ENCODE data around the gene PTPRF.
"Not testable (repeated sequence)": the region's sequence is repeated elsewhere in the genome, so short reads cannot be mapped to it uniquely, and the experiment has no call there.

Gene PTPRF

DNA sequence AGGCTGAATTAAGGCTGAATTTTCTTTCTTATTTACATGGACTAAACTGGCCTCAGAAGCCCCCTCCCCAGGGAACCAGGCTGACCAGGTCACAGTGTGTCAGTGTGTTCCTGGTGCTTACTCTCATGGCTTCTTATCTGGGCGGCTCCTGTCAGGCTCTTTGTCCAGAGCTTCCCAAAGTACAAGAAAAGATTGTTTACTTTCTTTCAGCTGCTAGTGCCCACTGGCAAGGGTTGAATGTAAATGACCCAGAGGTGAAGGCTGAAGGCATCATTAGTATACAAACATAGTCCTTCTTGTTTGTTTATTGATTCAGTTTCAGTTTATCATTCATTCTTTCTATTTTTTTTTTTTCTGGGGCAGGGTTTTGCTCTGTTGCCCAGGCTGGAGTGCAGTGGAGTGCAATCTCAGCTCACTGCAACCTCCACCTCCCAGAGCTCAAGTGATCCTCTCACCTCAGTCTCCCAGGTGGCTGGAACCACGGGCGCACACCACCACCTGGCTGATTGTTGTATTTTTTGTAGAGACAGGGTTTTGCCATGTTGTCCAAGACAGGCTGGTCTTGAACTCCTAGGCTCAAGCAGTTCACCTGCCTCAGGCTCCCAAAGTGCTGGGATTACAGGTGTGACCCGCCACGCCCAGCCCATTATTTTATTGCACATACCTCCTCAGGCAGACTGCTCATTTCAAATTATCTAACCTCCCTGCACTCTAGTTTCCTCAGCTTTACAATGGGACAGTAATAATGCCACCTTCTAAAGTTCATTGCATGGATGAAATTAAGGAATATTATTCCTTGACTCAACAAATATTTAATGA, 109.5 kb downstream of the PTPRF start:
- DNase-seq, result no peak

DNA sequence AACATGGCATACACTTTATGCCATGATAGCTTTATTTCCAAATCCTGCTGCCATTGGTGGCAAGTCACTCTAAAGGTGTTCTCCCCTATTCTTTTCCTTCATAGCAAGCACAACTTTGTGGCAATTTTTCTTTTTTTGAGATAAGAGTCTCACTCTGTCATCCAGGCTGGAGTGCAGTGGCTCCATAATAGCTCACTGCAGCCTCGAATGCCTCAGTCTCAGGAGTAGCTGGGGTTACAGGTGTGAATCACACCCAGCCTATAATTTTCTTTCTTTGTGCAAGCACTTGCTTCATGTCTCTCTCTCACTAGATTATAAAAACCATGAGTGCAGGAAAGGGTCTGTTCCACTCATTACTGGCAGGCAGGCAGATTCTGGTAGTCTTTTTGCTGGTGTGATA, 113.9 kb downstream of the PTPRF start:
- no peak for DNase-seq

DNA sequence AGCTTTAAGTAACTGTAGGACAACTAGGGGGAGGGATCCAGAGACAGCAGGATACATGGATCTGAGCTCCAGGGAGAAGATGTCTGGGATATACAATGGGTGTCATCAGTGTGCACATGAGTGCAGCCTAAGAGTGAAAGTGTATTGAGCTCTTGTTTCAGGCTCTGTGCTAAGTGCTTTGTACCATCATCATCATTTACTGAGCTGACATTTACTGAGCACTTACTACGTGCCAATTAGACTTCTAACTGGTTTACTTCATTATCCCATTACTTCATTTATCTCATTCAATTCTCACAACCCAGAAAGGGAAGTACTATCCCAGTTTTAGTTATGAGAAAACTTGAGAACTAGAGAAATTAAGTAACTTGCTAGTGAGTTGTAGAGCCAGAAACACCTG, 114.8 kb downstream of the PTPRF start:
- no peak for DNase-seq

DNA sequence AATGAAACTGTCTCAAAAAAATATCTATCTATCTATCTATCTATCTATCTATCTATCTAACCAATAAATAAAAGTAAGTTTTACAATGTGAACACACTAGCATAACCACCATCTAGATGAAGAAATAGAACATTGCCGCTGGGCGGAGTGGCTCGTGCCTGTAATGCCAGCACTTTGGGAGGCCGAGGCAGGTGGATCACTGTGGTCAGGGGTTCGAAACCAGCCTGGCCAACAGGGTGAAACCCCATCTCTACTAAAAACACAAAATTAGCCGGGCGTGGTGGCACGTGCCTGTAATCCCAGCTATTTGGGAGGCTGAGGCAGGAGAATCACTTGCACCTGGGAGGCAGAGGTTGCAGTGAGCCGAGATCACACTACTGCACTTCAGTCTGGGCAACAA, 116.6 kb downstream of the PTPRF start:
- DNase-seq, result not testable (repeated sequence)

GRCh38 chr1:43648221-43648847, 117.7 kb downstream of the PTPRF start:
- DNase-seq, result no peak

GRCh38 chr1:43648876-43649477, 118.3 kb downstream of the PTPRF start:
- no peak for DNase-seq

GRCh38 chr1:43650310-43651085, 119.8 kb downstream of the PTPRF start:
- peak; percentile 92 to 96 for DNase-seq

GRCh38 chr1:43651188-43651587, 120.5 kb downstream of the PTPRF start:
- no peak for DNase-seq

GRCh38 chr1:43651902-43652301, 121.2 kb downstream of the PTPRF start:
- no peak for DNase-seq

GRCh38 chr1:43653339-43653738, 122.7 kb downstream of the PTPRF start:
- DNase-seq, result no peak

DNA sequence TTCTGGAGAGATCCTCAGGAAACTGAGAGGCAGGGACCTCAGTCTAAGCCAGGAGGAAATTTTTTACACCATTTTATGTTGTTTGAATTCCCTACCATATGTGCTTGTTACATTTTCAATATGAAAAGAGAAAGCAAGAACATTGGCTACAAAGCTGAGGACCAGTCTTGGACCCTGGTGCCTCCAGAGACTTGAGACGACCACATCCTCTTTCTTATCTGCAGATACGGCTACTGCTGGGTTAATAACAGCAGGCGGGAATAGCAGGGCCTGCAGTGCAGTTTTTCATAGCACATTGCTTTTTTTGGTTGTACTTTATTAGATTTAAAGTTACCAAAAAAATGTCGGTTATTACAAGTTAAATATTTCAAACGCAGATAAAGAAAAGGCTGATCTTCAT, 123.2 kb downstream of the PTPRF start:
- no peak for DNase-seq

GRCh38 chr1:43655953-43656352, 125.3 kb downstream of the PTPRF start:
- no peak for DNase-seq

- no peak for DNase-seq
Measured at GRCh38 chr1:43659212-43660166, 128.8 kb downstream of the PTPRF start.

GRCh38 chr1:43660355-43660754, 129.7 kb downstream of the PTPRF start:
- DNase-seq, result no peak

DNA sequence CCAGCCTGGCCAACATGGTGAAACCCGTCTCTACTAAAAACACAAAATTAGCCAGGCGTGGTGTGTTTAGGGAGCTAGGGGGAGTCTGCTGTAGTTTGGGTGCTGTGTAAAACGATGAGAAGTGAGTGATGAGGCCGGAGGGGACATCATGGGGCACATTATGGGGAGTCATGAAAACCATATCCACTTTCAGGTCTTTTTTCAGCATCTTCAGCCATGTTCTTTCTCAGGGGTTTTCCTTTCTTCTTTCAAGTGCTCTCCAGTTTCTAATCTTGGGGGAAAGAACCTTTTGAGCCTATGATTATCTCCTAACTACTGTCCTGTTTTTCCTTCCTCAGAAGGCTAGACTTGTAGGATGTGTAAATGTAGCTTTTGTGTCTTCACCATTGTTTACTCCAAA, 133.7 kb downstream of the PTPRF start:
- no peak for DNase-seq

DNA sequence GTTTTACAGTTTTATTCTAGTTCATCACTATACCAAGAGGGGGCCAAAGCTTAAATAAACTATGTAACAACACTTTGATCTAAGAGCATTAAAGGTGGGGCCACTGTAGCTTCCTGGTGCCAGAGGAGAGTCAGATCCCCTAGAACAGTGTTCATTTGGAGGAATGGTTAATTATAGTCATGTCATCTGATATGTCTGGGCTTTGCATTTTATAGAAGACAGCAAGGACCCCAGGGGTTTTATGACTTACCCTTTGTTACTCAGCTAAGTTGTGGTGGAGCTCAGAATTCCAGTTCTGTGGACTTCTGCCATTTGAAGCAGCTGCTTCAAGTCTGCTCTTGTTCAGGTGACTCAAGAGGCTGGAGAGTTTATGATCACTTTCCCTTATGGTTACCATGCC, 135.9 kb downstream of the PTPRF start:
- DNase-seq, result no peak

DNA sequence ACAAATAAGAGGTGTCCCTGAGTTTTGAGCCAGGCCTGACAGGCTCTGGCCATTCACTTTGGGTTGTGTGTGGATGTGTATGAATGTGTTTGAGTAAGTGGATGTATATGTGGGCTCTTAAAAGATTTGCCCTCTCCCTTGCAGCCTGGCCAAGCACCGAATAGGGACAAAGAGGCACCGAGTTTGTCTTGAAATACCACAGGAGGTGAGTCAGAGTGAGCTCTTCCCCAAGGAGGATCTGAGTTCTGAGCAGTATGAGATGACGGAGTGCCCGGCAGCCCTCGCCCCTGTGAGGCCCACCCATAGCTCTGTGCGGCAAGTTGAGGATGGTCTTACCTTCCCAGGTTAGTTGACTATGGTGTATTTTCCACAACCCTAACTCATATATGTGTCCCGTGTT, 138.3 kb downstream of the PTPRF start:
- DNase-seq, result no peak

DNA sequence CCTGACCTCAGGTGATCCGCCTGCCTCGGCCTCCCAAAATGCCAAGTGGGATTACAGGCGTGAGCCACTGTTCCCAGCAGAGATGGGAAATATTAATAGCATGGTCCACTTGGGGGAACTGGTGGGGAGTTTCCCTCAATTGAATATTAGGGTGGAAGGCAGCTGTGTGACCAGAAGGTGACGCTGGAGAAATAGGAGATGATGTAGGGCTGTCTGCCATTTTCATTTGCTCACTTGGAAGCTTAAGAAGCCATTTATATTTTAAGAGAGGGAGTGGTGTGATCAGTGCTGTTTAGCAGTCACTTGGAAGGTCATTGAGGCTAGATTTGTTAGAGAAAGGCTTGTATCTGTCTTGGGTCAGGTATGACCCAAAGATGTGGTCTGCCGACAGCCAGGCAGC, 139.2 kb downstream of the PTPRF start:
- no peak for DNase-seq

DNA sequence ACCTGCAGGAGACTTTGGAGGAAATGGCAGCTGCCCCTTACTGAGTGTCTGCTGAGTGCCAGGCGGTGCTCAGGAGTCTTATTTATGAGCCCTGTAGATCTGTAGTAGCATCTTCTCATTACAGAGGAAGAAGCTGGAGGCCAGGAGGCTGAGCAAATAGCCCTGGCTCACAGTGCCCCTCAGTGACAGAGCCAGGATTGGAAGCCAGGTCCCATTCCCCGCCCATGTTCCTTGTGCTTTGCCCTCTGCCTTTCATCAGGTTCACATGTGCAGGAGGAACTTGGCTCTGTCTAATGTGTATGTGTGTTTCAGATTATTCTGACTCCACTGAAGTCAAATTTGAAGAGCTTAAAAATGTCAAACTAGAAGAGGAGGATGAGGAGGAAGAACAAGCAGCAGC, 140.5 kb downstream of the PTPRF start:
- no peak for DNase-seq

- no peak for DNase-seq
Measured at GRCh38 chr1:43671626-43672330, 141.1 kb downstream of the PTPRF start.

DNA sequence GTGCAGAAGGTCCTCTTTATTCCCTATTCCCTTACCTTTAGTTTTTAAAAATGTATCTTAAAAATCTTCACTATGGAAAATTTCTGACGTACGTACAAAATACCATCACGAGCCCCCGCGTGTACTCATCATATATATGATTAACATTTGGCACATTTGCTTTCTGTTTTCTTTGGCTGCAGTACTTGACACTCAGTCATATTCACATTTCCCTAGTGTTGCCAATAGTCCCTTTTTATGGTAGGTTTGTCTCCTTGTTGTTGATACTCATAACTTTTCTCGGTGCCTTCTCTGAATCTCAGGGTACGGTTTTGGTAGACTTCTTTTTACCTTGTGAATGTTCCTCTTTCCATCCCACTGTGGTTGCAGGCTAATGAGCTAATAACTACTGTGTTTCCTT, 142.6 kb downstream of the PTPRF start:
- no peak for DNase-seq
